SW 1271 (cell line): ENCODE results near the gene NPL.

Experiments
- DNase-seq, 2 experiments: peaks; one replicate each; lab custom pipeline; 2025; lab: John Stamatoyannopoulos, UW

Gene NPL

GRCh38 chr1:182816863-182817262 is 27.3 kb downstream of the NPL start:
- DNase-seq = no peak

GRCh38 chr1:182817802-182818201 is 28.2 kb downstream of the NPL start:
- no peak for DNase-seq

GRCh38 chr1:182823220-182823619 is 33.6 kb downstream of the NPL start:
- DNase-seq = no peak

- DNase-seq = no peak
Measured at GRCh38 chr1:182826892-182827291, 37.3 kb downstream of the NPL start.

GRCh38 chr1:182829285-182829932 is 39.8 kb downstream of the NPL start:
- no peak for DNase-seq

GRCh38 chr1:182833271-182833670 is 43.7 kb downstream of the NPL start:
- peak in 1 of 2 experiments; percentile 2 for DNase-seq

- no peak for DNase-seq
Measured at GRCh38 chr1:182834326-182834725, 44.8 kb downstream of the NPL start.

GRCh38 chr1:182835806-182836205 is 46.2 kb downstream of the NPL start:
- DNase-seq = no peak

- peak; percentile 47 to 68 for DNase-seq
Measured at GRCh38 chr1:182839209-182840066, 49.9 kb downstream of the NPL start, which contains the start of gene DHX9. TSS of gene DHX9 (plus strand) at chr1:182839347. CDS start at chr1:182842567, 3,220 bp downstream.

GRCh38 chr1:182841368-182841988 is 51.9 kb downstream of the NPL start:
- DNase-seq = peak in 1 of 2 experiments; percentile 6

GRCh38 chr1:182842265-182842664 is 52.7 kb downstream of the NPL start:
- DNase-seq = no peak

- no peak for DNase-seq
Measured at GRCh38 chr1:182845379-182845778, 55.8 kb downstream of the NPL start.

- DNase-seq = no peak
Measured at GRCh38 chr1:182845894-182846293, 56.3 kb downstream of the NPL start.

GRCh38 chr1:182847105-182847504 is 57.5 kb downstream of the NPL start:
- no peak for DNase-seq

GRCh38 chr1:182848736-182849135 is 59.2 kb downstream of the NPL start:
- DNase-seq = no peak

- no peak for DNase-seq
Measured at GRCh38 chr1:182850319-182850718, 60.7 kb downstream of the NPL start.

GRCh38 chr1:182851825-182852224 is 62.3 kb downstream of the NPL start:
- no peak for DNase-seq

GRCh38 chr1:182855911-182856310 is 66.3 kb downstream of the NPL start:
- DNase-seq = no peak

GRCh38 chr1:182857212-182857611 is 67.6 kb downstream of the NPL start:
- DNase-seq = no peak

- no peak for DNase-seq
Measured at GRCh38 chr1:182860658-182861057, 71.1 kb downstream of the NPL start.

- DNase-seq = no peak
Measured at GRCh38 chr1:182861994-182862393, 72.4 kb downstream of the NPL start.

GRCh38 chr1:182862827-182863226 is 73.3 kb downstream of the NPL start:
- DNase-seq = no peak

GRCh38 chr1:182863940-182864339 is 74.4 kb downstream of the NPL start:
- no peak for DNase-seq
